ENCODE data around the gene LASP1. TPM values are rescaled to one million over a fixed set of nuclear protein-coding genes. Genes with fewer than 3 reads are reported as not detected.

LASP1 gene
- total RNA-seq, 1 donor from 2014 or later = 66.6 TPM

DNA sequence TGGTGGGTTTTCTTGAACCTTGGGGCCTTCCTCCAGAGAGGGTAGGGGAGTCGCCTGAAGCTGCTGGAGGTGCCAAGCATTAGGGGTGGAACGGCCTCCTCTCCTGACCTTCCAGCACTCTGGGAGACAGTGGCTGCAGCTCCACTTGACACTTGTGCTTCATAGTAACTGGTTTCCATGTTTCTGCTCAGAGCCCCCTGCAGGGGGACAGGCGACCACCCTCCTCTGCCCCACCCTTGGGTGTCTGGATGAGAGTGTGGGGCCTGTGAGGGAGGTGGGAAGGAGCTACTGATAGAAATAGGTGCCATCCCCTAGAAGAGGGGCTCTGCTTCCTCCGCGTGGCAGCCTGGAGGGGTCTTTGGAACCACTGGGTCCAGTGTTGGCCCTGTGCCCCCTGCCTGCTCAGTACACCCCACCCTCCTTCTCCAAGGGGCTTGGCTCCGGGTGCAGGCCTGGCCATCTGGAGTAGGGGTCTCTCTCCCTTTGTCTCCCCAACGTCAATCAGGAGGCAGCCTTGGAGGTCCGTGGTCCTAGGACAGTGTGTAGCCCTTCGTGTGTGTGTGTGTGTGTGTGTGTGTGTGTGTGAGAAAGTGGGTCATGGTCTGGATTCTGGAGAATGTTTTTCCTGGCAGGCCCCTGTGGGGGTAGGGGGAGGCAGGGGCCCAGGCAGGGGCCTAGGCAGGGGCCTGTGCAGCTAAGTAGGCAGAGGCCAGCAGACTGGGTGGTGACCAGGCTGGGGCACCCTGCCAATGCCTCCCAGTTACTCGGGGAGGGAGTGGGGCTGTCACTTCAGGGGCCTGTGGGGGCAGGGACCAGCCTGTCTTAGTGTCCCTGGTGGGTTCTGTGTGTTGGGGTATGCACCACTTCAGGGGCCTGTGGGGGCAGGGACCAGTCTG lies 4.9 kb downstream of the LASP1 start:
- TF ChIP-seq, protein P1, sequence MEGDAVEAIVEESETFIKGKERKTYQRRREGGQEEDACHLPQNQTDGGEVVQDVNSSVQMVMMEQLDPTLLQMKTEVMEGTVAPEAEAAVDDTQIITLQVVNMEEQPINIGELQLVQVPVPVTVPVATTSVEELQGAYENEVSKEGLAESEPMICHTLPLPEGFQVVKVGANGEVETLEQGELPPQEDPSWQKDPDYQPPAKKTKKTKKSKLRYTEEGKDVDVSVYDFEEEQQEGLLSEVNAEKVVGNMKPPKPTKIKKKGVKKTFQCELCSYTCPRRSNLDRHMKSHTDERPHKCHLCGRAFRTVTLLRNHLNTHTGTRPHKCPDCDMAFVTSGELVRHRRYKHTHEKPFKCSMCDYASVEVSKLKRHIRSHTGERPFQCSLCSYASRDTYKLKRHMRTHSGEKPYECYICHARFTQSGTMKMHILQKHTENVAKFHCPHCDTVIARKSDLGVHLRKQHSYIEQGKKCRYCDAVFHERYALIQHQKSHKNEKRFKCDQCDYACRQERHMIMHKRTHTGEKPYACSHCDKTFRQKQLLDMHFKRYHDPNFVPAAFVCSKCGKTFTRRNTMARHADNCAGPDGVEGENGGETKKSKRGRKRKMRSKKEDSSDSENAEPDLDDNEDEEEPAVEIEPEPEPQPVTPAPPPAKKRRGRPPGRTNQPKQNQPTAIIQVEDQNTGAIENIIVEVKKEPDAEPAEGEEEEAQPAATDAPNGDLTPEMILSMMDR (IDR thresholded peaks at IDR 0.05; ENCODE audit: partially characterized antibody, unreplicated experiment) = no peak
- peaks cover 6% of the 10 kb centered on the region for H3K36me3 Mint-ChIP-seq (ENCODE audit: unreplicated experiment)
- no peaks in the 10 kb centered on the region for H3K9me3 Mint-ChIP-seq (ENCODE audit: unreplicated experiment)
- H3K4me3 Mint-ChIP-seq (ENCODE audit: unreplicated experiment) = no peak overlapping the region
- H3K27me3 Mint-ChIP-seq (ENCODE audit: unreplicated experiment) = peaks cover 10% of the 10 kb centered on the region
- no peak for DNase-seq
- no peak overlapping the region for H3K27ac Mint-ChIP-seq (ENCODE audit: unreplicated experiment)
- peaks cover 13% of the 10 kb centered on the region for H3K4me1 Mint-ChIP-seq (ENCODE audit: low read depth, unreplicated experiment)

GRCh38 chr17:38875477-38876075 lies 5.7 kb downstream of the LASP1 start:
- TF ChIP-seq, protein P1 (IDR thresholded peaks at IDR 0.05; ENCODE audit: partially characterized antibody, unreplicated experiment) = no peak
- no peak for DNase-seq
- Mint-ChIP-seq H3K27me3 (ENCODE audit: unreplicated experiment) (peaks cover 6% of the 10 kb centered on the region), H3K4me1 (ENCODE audit: low read depth, unreplicated experiment) (peaks cover 13% of the 10 kb centered on the region), H3K36me3 (ENCODE audit: unreplicated experiment) (peaks cover 6% of the 10 kb centered on the region), H3K4me3 (ENCODE audit: unreplicated experiment) (no peak overlapping the region), H3K27ac (ENCODE audit: unreplicated experiment) (no peak overlapping the region), H3K9me3 (ENCODE audit: unreplicated experiment) (no peaks in the 10 kb centered on the region)

DNA sequence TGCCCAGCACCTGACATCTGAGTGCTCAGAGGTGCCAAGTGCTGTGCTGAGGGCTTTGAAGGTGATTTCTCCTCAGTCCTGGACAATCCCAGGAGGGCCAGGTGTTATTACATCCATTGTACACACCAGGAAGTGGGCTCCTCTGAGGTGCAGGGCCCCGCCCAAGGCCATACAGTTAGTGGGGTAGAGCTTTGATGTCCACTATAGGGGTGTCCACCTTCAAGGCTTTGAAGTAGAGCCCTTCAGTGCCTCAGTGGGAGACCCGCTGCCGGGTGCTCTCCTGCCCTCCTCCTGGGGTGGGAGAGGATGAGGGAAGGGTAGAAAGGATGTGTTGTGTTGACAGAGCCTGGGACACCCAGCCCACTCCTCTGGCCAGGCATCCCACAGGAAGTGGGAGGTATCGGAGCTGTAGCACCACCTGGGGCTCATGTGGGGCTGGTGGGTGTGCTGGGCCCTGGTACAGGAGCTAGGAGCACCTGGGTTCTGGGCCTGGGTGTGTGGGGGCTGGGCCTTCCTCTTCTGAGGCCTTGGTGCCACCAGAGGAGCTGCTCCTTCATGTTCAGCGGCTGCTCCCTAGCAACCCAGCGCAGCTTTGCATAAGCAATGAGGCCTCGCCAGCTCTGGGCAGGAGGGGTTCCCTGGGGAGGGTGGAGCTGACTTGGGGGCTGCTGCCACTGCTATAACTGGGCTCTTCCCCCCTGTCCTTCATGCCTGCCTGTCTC lies 7.4 kb downstream of the LASP1 start:
- Mint-ChIP-seq H3K9me3 (ENCODE audit: unreplicated experiment) (no peaks in the 10 kb centered on the region), H3K27me3 (ENCODE audit: unreplicated experiment) (peaks cover 2% of the 10 kb centered on the region), H3K36me3 (ENCODE audit: unreplicated experiment) (peaks cover 6% of the 10 kb centered on the region), H3K27ac (ENCODE audit: unreplicated experiment) (no peak overlapping the region), H3K4me3 (ENCODE audit: unreplicated experiment) (peak overlapping the region; percentile 52), H3K4me1 (ENCODE audit: low read depth, unreplicated experiment) (peaks cover 12% of the 10 kb centered on the region)
- TF ChIP-seq, protein P1 (IDR thresholded peaks at IDR 0.05; ENCODE audit: partially characterized antibody, unreplicated experiment) = no peak
- DNase-seq = peak; percentile 65

DNA sequence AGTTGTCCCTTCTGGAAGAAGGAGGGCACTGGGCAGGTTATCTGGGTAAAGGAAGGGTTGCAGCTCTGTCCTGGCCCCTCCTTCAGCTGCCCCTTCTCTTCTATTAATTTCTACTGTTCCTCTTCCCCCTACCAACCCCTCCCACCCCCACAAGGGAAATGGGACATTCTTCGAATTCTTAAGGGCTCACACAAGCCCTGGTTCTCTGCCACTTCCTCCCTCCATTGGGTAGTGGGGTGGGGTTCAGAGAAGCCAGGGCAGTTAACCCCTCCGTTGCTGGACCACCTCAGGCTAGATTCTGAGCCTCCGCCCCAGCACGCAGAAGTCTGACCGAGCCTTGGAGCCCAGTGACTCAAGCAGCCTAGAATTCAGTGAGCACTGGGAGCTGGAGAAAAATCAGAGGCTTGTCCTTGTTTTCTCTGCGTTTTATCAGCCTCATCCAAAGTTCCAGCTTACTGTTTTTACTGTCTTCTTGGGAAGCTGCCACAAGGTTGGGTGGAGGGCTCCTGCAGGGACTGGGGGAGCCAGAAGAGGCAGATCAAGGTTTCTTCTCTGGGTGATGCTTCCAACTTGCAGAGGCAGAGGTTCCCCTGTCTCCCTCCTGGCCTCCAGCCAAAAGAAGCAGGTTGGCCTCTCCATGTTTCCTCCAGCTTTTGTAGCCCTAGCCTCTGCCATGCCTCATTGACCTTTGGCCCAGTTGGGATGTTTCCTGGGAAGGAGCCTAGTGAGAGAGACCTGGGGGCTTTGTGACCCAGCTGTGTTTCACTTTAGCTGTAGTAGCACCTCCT lies 10.2 kb downstream of the LASP1 start:
- no peak for DNase-seq
- Mint-ChIP-seq H3K4me3 (ENCODE audit: unreplicated experiment) (no peak overlapping the region), H3K4me1 (ENCODE audit: low read depth, unreplicated experiment) (peaks cover 18% of the 10 kb centered on the region), H3K36me3 (ENCODE audit: unreplicated experiment) (peaks cover 6% of the 10 kb centered on the region), H3K27ac (ENCODE audit: unreplicated experiment) (no peak overlapping the region), H3K27me3 (ENCODE audit: unreplicated experiment) (no peaks in the 10 kb centered on the region), H3K9me3 (ENCODE audit: unreplicated experiment) (no peaks in the 10 kb centered on the region)
- TF ChIP-seq, protein P1 (IDR thresholded peaks at IDR 0.05; ENCODE audit: partially characterized antibody, unreplicated experiment) = no peak

Data from glutamatergic neuron (in vitro differentiated cells).